GM19467 (cell line): ENCODE results near the gene DNAH17.

Experiments
- ATAC-seq: cut with Tn5 transposase; IDR thresholded peaks from one replicate; pipeline ENCODE4 v1.9.1; 2021; ENCODE audit warnings: mild to moderate bottlenecking, moderate library complexity; ENCODE audit not compliant: unreplicated experiment

DNAH17 gene

GRCh38 chr17:78575340-78575739, 1.9 kb downstream of the DNAH17 start:
- no peak for ATAC-seq

GRCh38 chr17:78573955-78574354, 3.2 kb downstream of the DNAH17 start:
- no peak for ATAC-seq

- ATAC-seq = no peak
These were observed 4.7 kb downstream of the DNAH17 start for GRCh38 chr17:78572239-78573205.

- no peak for ATAC-seq
These were observed 5.9 kb downstream of the DNAH17 start for GRCh38 chr17:78571329-78571728.

GRCh38 chr17:78568494-78569115, 8.6 kb downstream of the DNAH17 start:
- ATAC-seq = no peak

- ATAC-seq = no peak
These were observed 9.2 kb downstream of the DNAH17 start for GRCh38 chr17:78567991-78568390.

GRCh38 chr17:78566947-78567346, 10.2 kb downstream of the DNAH17 start:
- ATAC-seq = no peak

- no peak for ATAC-seq
These were observed 13.7 kb downstream of the DNAH17 start for GRCh38 chr17:78563189-78564145.

- no peak for ATAC-seq
These were observed 14.5 kb downstream of the DNAH17 start for GRCh38 chr17:78562734-78563133.

- no peak for ATAC-seq
These were observed 16.0 kb downstream of the DNAH17 start for GRCh38 chr17:78561166-78561565.

GRCh38 chr17:78560731-78561130, 16.5 kb downstream of the DNAH17 start:
- ATAC-seq = no peak

- no peak for ATAC-seq
These were observed 17.3 kb downstream of the DNAH17 start for GRCh38 chr17:78559749-78560368.

GRCh38 chr17:78558989-78559388, 18.2 kb downstream of the DNAH17 start:
- ATAC-seq = no peak

- no peak for ATAC-seq
These were observed 18.9 kb downstream of the DNAH17 start for GRCh38 chr17:78558181-78558850.

- ATAC-seq = no peak
These were observed 19.6 kb downstream of the DNAH17 start for GRCh38 chr17:78557598-78558039.

GRCh38 chr17:78556812-78557211, 20.4 kb downstream of the DNAH17 start:
- ATAC-seq = no peak

GRCh38 chr17:78555746-78556401, 21.3 kb downstream of the DNAH17 start:
- no peak for ATAC-seq

GRCh38 chr17:78550464-78550863, 26.7 kb downstream of the DNAH17 start:
- ATAC-seq = no peak

- no peak for ATAC-seq
These were observed 28.5 kb downstream of the DNAH17 start for GRCh38 chr17:78548725-78549124.
